IMR-90 (cell line): ENCODE results near the gene MCM3AP. TPM values are rescaled to one million over a fixed set of nuclear protein-coding genes. Genes with fewer than 3 reads are reported as not detected.

Experiments
- ATAC-seq: fragments of 200-7000 bp; cut with Tn5 transposase; 2 replicates; pipeline ENCODE4 v1.9.1; 2020; ENCODE audit warnings: low read depth, mild to moderate bottlenecking, moderate library complexity
- BruUV-seq: library from RNA; stranded (reverse); fragments of 400-500 nt; replicated peaks from 2 replicates; lab custom pipeline; 2021; lab: Mats Ljungman, UMichigan
- CTCF ChIA-PET: fragments of 300-600 bp; formaldehyde crosslinking; extraction: SDS; loops from one replicate; lab custom pipeline; 2021; ENCODE audit warnings: antibody characterized with exemption; lab: Yijun Ruan, JAX
- POLR2A ChIA-PET: fragments of 300-600 bp; sonication (Branson Sonifier 250); formaldehyde crosslinking; loops from one replicate; lab custom pipeline; 2022; ENCODE audit warnings: antibody characterized with exemption; ENCODE audit not compliant: unreplicated experiment; lab: Charles Lee
- DNase-seq: peaks from one replicate; pipeline ENCODE4 v3.0.0; 2013
- H2AFZ ChIP-seq: replicated peaks from 2 replicates; pipeline ENCODE3; 2013; ENCODE audit warnings: low read length, mild to moderate bottlenecking; ENCODE audit not compliant: poor library complexity
- H2AK5ac ChIP-seq: 2 replicates; pipeline ENCODE4 v1.6.1; 2013; ENCODE audit warnings: low read depth, low read length, inconsistent platforms
- H2AK9ac ChIP-seq: replicated peaks from 2 replicates; pipeline ENCODE3; 2013; ENCODE audit warnings: mild to moderate bottlenecking, low read depth, low read length, moderate library complexity; ENCODE audit not compliant: poor library complexity
- H2BK120ac ChIP-seq: 2 replicates; pipeline ENCODE4 v1.6.1; 2013; ENCODE audit warnings: low read depth, low read length, inconsistent platforms
- H2BK15ac ChIP-seq: 3 replicates; pipeline ENCODE4 v1.6.1; 2013; ENCODE audit warnings: low read depth, low read length, inconsistent platforms
- H2BK20ac ChIP-seq: 2 replicates; pipeline ENCODE4 v1.6.1; 2013; ENCODE audit warnings: low read depth, mild to moderate bottlenecking, inconsistent platforms, low read length, moderate library complexity
- H2BK5ac ChIP-seq: 2 replicates; pipeline ENCODE4 v1.6.1; 2013; ENCODE audit warnings: mild to moderate bottlenecking, low read depth, low read length, inconsistent platforms; ENCODE audit not compliant: poor library complexity, severe bottlenecking
- H3K14ac ChIP-seq: replicated peaks from 2 replicates; pipeline ENCODE4 v1.6.1; 2013; ENCODE audit warnings: low read depth, low read length, inconsistent platforms
- H3K18ac ChIP-seq: 2 replicates; pipeline ENCODE4 v1.6.1; 2013; ENCODE audit warnings: low read depth, low read length, control low read depth
- H3K23ac ChIP-seq: 2 replicates; pipeline ENCODE4 v1.6.1; 2013; ENCODE audit warnings: low read depth, low read length, inconsistent platforms
- H3K27ac ChIP-seq: 2 replicates; pipeline ENCODE4 v1.5.1; 2013; ENCODE audit warnings: mild to moderate bottlenecking, control low read depth, low read length; ENCODE audit not compliant: insufficient read depth
- H3K27me3 ChIP-seq: 2 replicates; pipeline ENCODE4 v1.6.1; 2013; ENCODE audit warnings: low read length; ENCODE audit not compliant: control insufficient read depth, insufficient read depth
- H3K36me3 ChIP-seq: 2 replicates; pipeline ENCODE4 v1.6.1; 2013; ENCODE audit warnings: low read length, mixed read lengths; ENCODE audit not compliant: control insufficient read depth, insufficient read depth
- H3K4ac ChIP-seq: 2 replicates; pipeline ENCODE4 v1.6.1; 2013; ENCODE audit warnings: low read depth, low read length, inconsistent platforms
- H3K4me1 ChIP-seq: 2 replicates; pipeline ENCODE4 v1.6.1; 2013; ENCODE audit warnings: low read length, mixed read lengths; ENCODE audit not compliant: control insufficient read depth, insufficient read depth
- H3K4me2 ChIP-seq: 2 replicates; pipeline ENCODE4 v1.6.1; 2013; ENCODE audit warnings: low read depth, mild to moderate bottlenecking, control low read depth, low read length, moderate library complexity
- H3K4me3 ChIP-seq: 2 replicates; pipeline ENCODE4 v1.5.1; 2013; ENCODE audit warnings: low read depth, mild to moderate bottlenecking, control low read depth, low read length, moderate library complexity; ENCODE audit not compliant: insufficient read depth
- H3K56ac ChIP-seq: 2 replicates; pipeline ENCODE4 v1.6.1; 2013; ENCODE audit warnings: low read length, inconsistent platforms; ENCODE audit not compliant: insufficient read depth; ENCODE audit errors: extremely low read depth
- H3K79me1 ChIP-seq, 2 experiments: 2 replicates each; pipeline ENCODE4 v1.6.1; 2013; ENCODE audit warnings: low read length in 2 of 2, inconsistent platforms in 1 of 2, low read depth in 1 of 2
- H3K9ac ChIP-seq: 2 replicates; pipeline ENCODE4 v1.6.1; 2013; ENCODE audit warnings: low read depth, low read length, control low read depth
- H3K9me1 ChIP-seq: 2 replicates; pipeline ENCODE4 v1.6.1; 2013; ENCODE audit warnings: low read length, inconsistent platforms; ENCODE audit not compliant: insufficient read depth
- H3K9me3 ChIP-seq: 2 replicates; pipeline ENCODE4 v1.6.1; 2013; ENCODE audit warnings: low read length; ENCODE audit not compliant: control insufficient read depth, insufficient read depth
- H4K20me1 ChIP-seq: 2 replicates; pipeline ENCODE4 v1.6.1; 2013; ENCODE audit warnings: low read length, inconsistent platforms; ENCODE audit not compliant: insufficient read depth
- H4K5ac ChIP-seq: 2 replicates; pipeline ENCODE4 v1.6.1; 2013; ENCODE audit warnings: mild to moderate bottlenecking, low read depth, low read length, control low read depth
- H4K8ac ChIP-seq, 2 experiments: 2 replicates each; pipeline ENCODE4 v1.6.1; 2013; ENCODE audit warnings: low read depth in 2 of 2, low read length in 2 of 2, control low read depth in 1 of 2, inconsistent platforms in 1 of 2
- H4K91ac ChIP-seq: 2 replicates; pipeline ENCODE4 v1.6.1; 2013; ENCODE audit warnings: low read depth, low read length, inconsistent platforms; ENCODE audit not compliant: insufficient read depth
- BHLHE40 ChIP-seq: fragments of 150-350 bp; IDR thresholded peaks from 2 replicates; pipeline ENCODE4 v1.6.1; 2016; ENCODE audit warnings: mild to moderate bottlenecking, low read depth, low read length
- CEBPB ChIP-seq: IDR thresholded peaks from 2 replicates; pipeline ENCODE4 v1.6.1; 2012; ENCODE audit warnings: low read depth, low read length, improper control_type of control experiment
- CHD1 ChIP-seq: IDR thresholded peaks from 2 replicates; pipeline ENCODE4 v1.6.1; 2012; ENCODE audit warnings: low read depth, low read length, improper control_type of control experiment
- CTCF ChIP-seq: conservative IDR thresholded peaks from 2 replicates; pipeline ENCODE4 v1.5.1; 2012; ENCODE audit warnings: mild to moderate bottlenecking, low read depth, low read length, improper control_type of control experiment
- ELK1 ChIP-seq: fragments of 150-350 bp; IDR thresholded peaks from 2 replicates; pipeline ENCODE4 v1.6.1; 2016; ENCODE audit warnings: low read depth, mild to moderate bottlenecking, low read length, moderate library complexity, borderline replicate concordance
- MAZ ChIP-seq: IDR thresholded peaks from 2 replicates; pipeline ENCODE4 v1.6.1; 2012; ENCODE audit warnings: low read depth, mild to moderate bottlenecking, low read length, improper control_type of control experiment, moderate library complexity, borderline replicate concordance
- NFE2L2 ChIP-seq: fragments of 150-350 bp; IDR thresholded peaks from 2 replicates; pipeline ENCODE4 v1.6.1; 2016; ENCODE audit warnings: low read depth, mild to moderate bottlenecking, low read length
- POLR2A ChIP-seq: IDR thresholded peaks from 2 replicates; pipeline ENCODE4 v1.6.1; 2012; ENCODE audit warnings: mild to moderate bottlenecking, low read depth, low read length
- RAD21 ChIP-seq: IDR thresholded peaks from 2 replicates; pipeline ENCODE4 v1.6.1; 2012; ENCODE audit warnings: low read length, improper control_type of control experiment
- RCOR1 ChIP-seq: IDR thresholded peaks from 2 replicates; pipeline ENCODE4 v1.6.1; 2012; ENCODE audit warnings: mild to moderate bottlenecking, low read length, improper control_type of control experiment; ENCODE audit not compliant: insufficient replicate concordance
- RFX5 ChIP-seq: IDR thresholded peaks from 2 replicates; pipeline ENCODE4 v1.8.0; 2012; ENCODE audit warnings: low read depth, mild to moderate bottlenecking, low read length, moderate library complexity
- SMC3 ChIP-seq: fragments of 150-350 bp; IDR thresholded peaks from 2 replicates; pipeline ENCODE4 v1.6.1; 2016; ENCODE audit warnings: low read depth, mild to moderate bottlenecking, antibody characterized with exemption, low read length, moderate library complexity
- WGBS, 2 experiments: methylation state at CpG; one replicate each; pipeline versions ENCODE4 v1.1.5 to v1.1.7; 2013; ENCODE audit warnings: missing lambda C conversion rate in 2 of 2; ENCODE audit not compliant: insufficient read length in 1 of 2; ENCODE audit errors: extremely low coverage in 2 of 2; 5-methylcytosine and 5-hydroxymethylcytosine counted together
- dilution Hi-C: fragments of 300-500 bp; cut with HindIII; formaldehyde crosslinking; loops from one replicate; pipeline ENCODE4 v1.14.3; 2018; ENCODE audit warnings: low sequenced_read_pairs; ENCODE audit not compliant: unreplicated experiment
- in situ Hi-C: fragments of 300-500 bp; cut with MboI; formaldehyde crosslinking; loops from 3 replicates; pipeline ENCODE4 v1.14.3; 2019; ENCODE audit warnings: low sequenced_read_pairs, inconsistent platforms, mixed read lengths
- intact Hi-C: fragments of 100-400 bp; cut with micrococcal nuclease; formaldehyde crosslinking; loops from 2 replicates; pipeline ENCODE4 v1.10.0; 2022
- polyA plus RNA-seq, 3 experiments: library from polyadenylated mRNA; depleted of rRNA; stranded (reverse); fragments of >200 nt; gene quantifications; 2 replicates each; pipeline ENCODE4 v1.2.3, GENCODE V29; 2012; ENCODE audit warnings: low replicate concordance in 1 of 3
- total RNA-seq: library from RNA; depleted of rRNA; stranded (reverse); fragments of >200 nt; gene quantifications from 2 replicates; pipeline ENCODE4 v1.2.3, GENCODE V29; 2012

Gene MCM3AP
- total and polyA plus RNA-seq, 2 of the 4 experiments (the other 2 are of a cell fraction): 46.5 to 63.1 TPM

DNA sequence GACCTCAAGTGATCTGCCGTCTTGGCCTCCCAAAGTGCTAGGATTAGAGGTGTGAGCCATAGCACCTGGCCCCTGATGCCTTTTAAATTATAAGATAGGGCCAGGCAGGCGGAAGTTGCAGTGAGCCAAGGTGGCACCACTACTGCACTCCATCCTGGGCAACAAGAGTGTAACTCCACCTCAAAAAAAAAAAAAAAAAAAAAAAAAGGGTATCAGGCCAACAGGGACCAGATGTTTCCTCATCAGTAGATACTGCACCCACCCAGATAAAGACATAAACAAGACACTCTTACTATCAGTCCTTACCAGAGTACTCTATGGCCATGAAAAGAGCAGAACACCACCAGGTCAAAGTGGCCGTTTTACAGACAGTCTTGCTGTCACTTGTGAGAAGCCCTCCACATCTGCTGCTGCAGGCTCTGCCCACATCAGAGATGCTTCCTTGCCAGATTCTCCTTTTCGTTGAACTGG lies 35.0 kb upstream of the MCM3AP start (continued):
- TF ChIP-seq CTCF (no peak), POLR2A (no peak), CEBPB (no peak), RAD21 (no peak), MAZ (no peak)

DNA sequence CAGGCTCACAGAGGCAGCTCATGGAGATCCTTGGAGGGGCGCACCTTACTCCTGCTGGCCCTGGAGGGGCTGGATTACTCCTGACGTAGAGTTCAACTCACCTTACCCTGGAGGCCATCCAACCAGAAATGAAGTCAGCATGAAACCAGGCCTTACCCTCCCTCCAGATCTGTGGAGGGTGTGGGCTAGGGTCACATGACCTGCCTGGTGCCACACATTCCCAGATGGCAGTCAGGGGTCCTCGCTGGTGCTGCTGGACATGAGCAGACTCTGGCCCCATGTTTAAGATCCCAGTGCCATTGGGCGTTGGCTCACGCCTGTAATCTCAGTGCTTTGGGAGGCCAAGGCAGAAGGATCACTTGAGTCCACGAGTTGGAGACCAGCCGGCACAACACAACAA lies 33.8 kb upstream of the MCM3AP start:
- DNase-seq: no peak
- H2AK9ac ChIP-seq: peak overlapping the region; percentile 69
- no peak overlapping the region for H4K91ac ChIP-seq
- no peak overlapping the region for H2BK5ac ChIP-seq
- ChIA-PET CTCF (no interaction called here), POLR2A (no interaction called here)
- H2BK20ac ChIP-seq: no peak overlapping the region
- no peak overlapping the region for H3K23ac ChIP-seq
- no peaks in the 10 kb centered on the region for H3K9me3 ChIP-seq
- no TSS peak for BruUV-seq
- H3K36me3 ChIP-seq: peaks cover 4% of the 10 kb centered on the region
- peak overlapping the region; percentile 39 for H2AFZ ChIP-seq
- H3K4me3 ChIP-seq: no peak overlapping the region
- 93% methylated on average over 3 of the region's 7 CpGs; no CpG with 5 or more reads in 1 of the 2 experiments for WGBS, 2 experiments
- no peak overlapping the region for H2BK15ac ChIP-seq
- ATAC-seq: no peak
- dilution Hi-C loops: no loop called here
- H3K4me1 ChIP-seq: peaks cover 4% of the 10 kb centered on the region
- H4K5ac ChIP-seq: no peak overlapping the region
- no peak overlapping the region for H2BK120ac ChIP-seq
- no peak for TF ChIP-seq CHD1
- TF ChIP-seq ELK1: no peak
- no peak for TF ChIP-seq RCOR1
- no peak for TF ChIP-seq SMC3
- TF ChIP-seq BHLHE40: no peak
- TF ChIP-seq NFE2L2: no peak
- no peak for TF ChIP-seq RFX5
- no peak overlapping the region for H4K8ac ChIP-seq
- H3K18ac ChIP-seq: no peak overlapping the region
- H4K20me1 ChIP-seq: peaks cover 12% of the 10 kb centered on the region
- H3K79me1 ChIP-seq: peaks cover 20 to 56% of the 10 kb centered on the region in 2 experiments
- no peak overlapping the region for H3K4me2 ChIP-seq
- H3K9me1 ChIP-seq: peaks cover 6% of the 10 kb centered on the region; the same call in 1 of the 2 replicates
- H2AK5ac ChIP-seq: no peak overlapping the region
- no peaks in the 10 kb centered on the region for H3K27me3 ChIP-seq
- H3K9ac ChIP-seq: no peak overlapping the region
- intact Hi-C loops: no loop called here
- in situ Hi-C loops: no loop called here
- H3K4ac ChIP-seq: peak overlapping the region; percentile 7; the same call in 1 of the 2 replicates
- no peak overlapping the region for H3K27ac ChIP-seq
- no peak overlapping the region for H3K56ac ChIP-seq
- no peak overlapping the region for H3K14ac ChIP-seq
